Endothelial cell of umbilical vein (primary cell): ENCODE results near the gene TM7SF2. TPM values are rescaled to one million over a fixed set of nuclear protein-coding genes. Genes with fewer than 3 reads are reported as not detected.

Source experiments
- BruUV-seq: library from RNA; stranded (reverse); fragments of 400-500 nt; replicated peaks from 2 replicates; lab custom pipeline; 2021; lab: Mats Ljungman, UMichigan
- CTCF ChIA-PET: fragments of 300-600, 350-600 bp; sonication (Branson Sonifier 250); formaldehyde crosslinking; loops from one replicate; lab custom pipeline; 2021; ENCODE audit warnings: antibody characterized with exemption, inconsistent platforms; lab: Charles Lee
- POLR2A ChIA-PET: fragments of 300-600, 350-600 bp; sonication (Branson Sonifier 250); formaldehyde crosslinking; loops from one replicate; lab custom pipeline; 2021; ENCODE audit warnings: antibody characterized with exemption, inconsistent platforms; lab: Charles Lee
- DNase-seq: peaks from one replicate; pipeline ENCODE4 v3.0.0-alpha.2; 2011; ENCODE audit warnings: low read depth, low spot score
- FAIRE-seq: peaks from 2 replicates; lab custom pipeline; 2011; peaks lifted over from hg19 to GRCh38; lab: Jason Lieb, UNC
- H2AFZ ChIP-seq: 2 replicates; pipeline ENCODE4 v1.6.0; 2012; ENCODE audit warnings: low read depth, low read length, control low read depth, inconsistent platforms
- H3K27ac ChIP-seq: 2 replicates; pipeline ENCODE4 v1.5.1; 2011; ENCODE audit warnings: low read depth, mild to moderate bottlenecking, control low read depth, low read length, moderate library complexity; ENCODE audit not compliant: insufficient read depth
- H3K27me3 ChIP-seq, 2 experiments: 2 replicates each; pipeline versions ENCODE4 v1.6.0 to v1.6.1; 2011; ENCODE audit warnings: low read length in 2 of 2, mixed read lengths in 1 of 2; ENCODE audit not compliant: control insufficient read depth in 2 of 2, insufficient read depth in 2 of 2
- H3K36me3 ChIP-seq, 2 experiments: 2 replicates in 1 of 2; 3 replicates in 1 of 2; pipeline ENCODE4 v1.5.1; 2011; ENCODE audit warnings: low read length in 2 of 2, mild to moderate bottlenecking in 1 of 2, moderate library complexity in 1 of 2; ENCODE audit not compliant: control insufficient read depth in 2 of 2, insufficient read depth in 2 of 2; ENCODE audit errors: extremely low read depth in 1 of 2
- H3K4me1 ChIP-seq: 3 replicates; pipeline ENCODE4 v1.5.1; 2011; ENCODE audit warnings: mild to moderate bottlenecking, low read length; ENCODE audit not compliant: control insufficient read depth, insufficient read depth; ENCODE audit errors: extremely low read depth
- H3K4me2 ChIP-seq: 2 replicates; pipeline ENCODE4 v1.6.1; 2011; ENCODE audit warnings: low read length, control low read depth, mixed read lengths; ENCODE audit not compliant: insufficient read depth
- H3K4me3 ChIP-seq, 3 experiments: fragments of 200-600 bp in 1 of 3; sonication (generic), shearing (Covaris generic) in 1 of 3; replicated peaks in 1 of 3; 2 replicates each; pipeline ENCODE4 v1.5.1; 2011 to 2016; ENCODE audit warnings: control low read depth in 3 of 3, low read length in 3 of 3, mild to moderate bottlenecking in 2 of 3, inconsistent platforms in 1 of 3, low read depth in 1 of 3, moderate library complexity in 1 of 3; ENCODE audit not compliant: insufficient read depth in 1 of 3
- H3K79me2 ChIP-seq: 2 replicates; pipeline ENCODE4 v1.6.0; 2012; ENCODE audit warnings: low read length, inconsistent platforms; ENCODE audit not compliant: control insufficient read depth, insufficient read depth
- H3K9ac ChIP-seq: replicated peaks from 2 replicates; pipeline ENCODE3; 2011; ENCODE audit warnings: low read length, control low read depth; ENCODE audit not compliant: insufficient read depth; ENCODE audit errors: extremely low read depth
- H3K9me1 ChIP-seq: replicated peaks from 3 replicates; pipeline ENCODE4 v1.6.0; 2011; ENCODE audit warnings: mild to moderate bottlenecking, low read length; ENCODE audit not compliant: control insufficient read depth, insufficient read depth; ENCODE audit errors: extremely low read depth
- H3K9me3 ChIP-seq: replicated peaks from 2 replicates; pipeline ENCODE4 v1.5.1; 2012; ENCODE audit warnings: low read length, inconsistent platforms; ENCODE audit not compliant: control insufficient read depth, insufficient read depth
- H4K20me1 ChIP-seq: replicated peaks from 2 replicates; pipeline ENCODE3; 2011; ENCODE audit warnings: mild to moderate bottlenecking, low read length; ENCODE audit not compliant: control insufficient read depth, insufficient read depth; ENCODE audit errors: extremely low read depth
- EZH2 ChIP-seq: IDR thresholded peaks from 2 replicates; pipeline ENCODE4 v1.6.1; 2012; ENCODE audit warnings: borderline replicate concordance, low read depth, mild to moderate bottlenecking, moderate library complexity, low read length, inconsistent platforms; ENCODE audit not compliant: severe bottlenecking
- FOS ChIP-seq: IDR thresholded peaks from 2 replicates; pipeline ENCODE4 v1.6.1; 2011; ENCODE audit warnings: mild to moderate bottlenecking, low read length, moderate library complexity, borderline replicate concordance; ENCODE audit not compliant: insufficient read depth
- GATA2 ChIP-seq: IDR thresholded peaks from 2 replicates; pipeline ENCODE4 v1.7.0; 2011; ENCODE audit warnings: low read depth, mild to moderate bottlenecking, moderate library complexity, mixed read lengths, low read length; ENCODE audit not compliant: insufficient read length, insufficient read depth
- JUN ChIP-seq: IDR thresholded peaks from 2 replicates; pipeline ENCODE4 v1.6.1; 2011; ENCODE audit warnings: borderline replicate concordance, low read depth; ENCODE audit not compliant: insufficient read length, insufficient read depth
- MAX ChIP-seq: IDR thresholded peaks from 2 replicates; pipeline ENCODE4 v1.6.1; 2011; ENCODE audit not compliant: insufficient read depth, insufficient read length
- MYC ChIP-seq: IDR thresholded peaks from one replicate; pipeline ENCODE4 v1.6.1; 2011; ENCODE audit warnings: mild to moderate bottlenecking, low read depth, low read length
- POLR2A ChIP-seq: IDR thresholded peaks from 2 replicates; pipeline ENCODE4 v1.6.1; 2012; ENCODE audit warnings: low read depth, mild to moderate bottlenecking, control low read depth, low read length
- POLR2AphosphoS5 ChIP-seq: IDR thresholded peaks from 2 replicates; pipeline ENCODE4 v1.6.1; 2012; ENCODE audit warnings: low read depth, mild to moderate bottlenecking, control low read depth, low read length, moderate library complexity; ENCODE audit not compliant: insufficient read depth
- dilution Hi-C: fragments of 300-500 bp; cut with MboI; formaldehyde crosslinking; loops from one replicate; pipeline ENCODE4 v1.15.0; 2019; ENCODE audit warnings: low sequenced_read_pairs; ENCODE audit not compliant: extremely low pct_ligation_motif_present
- intact Hi-C: fragments of 100-400 bp; cut with micrococcal nuclease; formaldehyde crosslinking; loops from one replicate; pipeline ENCODE4 v1.10.0; 2022
- polyA plus RNA-seq, 4 experiments: library from polyadenylated mRNA; depleted of rRNA in 3 of 4; stranded (reverse) in 3 of 4; unstranded in 1 of 4; fragments of >200 nt; gene quantifications; 2 replicates each; pipeline versions ENCODE4 v1.2.1 to v1.2.3, GENCODE V29; 2011 to 2012; ENCODE audit warnings: missing spikeins in 1 of 4
- total RNA-seq: library from RNA; stranded (reverse); gene quantifications from 2 replicates; pipeline ENCODE4 v1.2.3, GENCODE V29; 2021
- TF ChIP-seq, protein P1 (sequence below), 2 donors: IDR thresholded peaks; 1 replicate in 1 of 2; 2 replicates in 1 of 2; pipeline ENCODE4 v1.5.1; 2011; ENCODE audit warnings: low read length in 2 of 2, mild to moderate bottlenecking in 2 of 2, moderate library complexity in 2 of 2, control low read depth in 1 of 2, inconsistent platforms in 1 of 2, low read depth in 1 of 2; ENCODE audit not compliant: insufficient read depth in 1 of 2; ENCODE audit errors: extremely low read depth in 1 of 2

TM7SF2 gene
- total and polyA plus RNA-seq, 2 donors (not counting 3 experiments of a cell fraction or from before 2014, with no cell fraction given) = 11.6 to 47.1 TPM

DNA sequence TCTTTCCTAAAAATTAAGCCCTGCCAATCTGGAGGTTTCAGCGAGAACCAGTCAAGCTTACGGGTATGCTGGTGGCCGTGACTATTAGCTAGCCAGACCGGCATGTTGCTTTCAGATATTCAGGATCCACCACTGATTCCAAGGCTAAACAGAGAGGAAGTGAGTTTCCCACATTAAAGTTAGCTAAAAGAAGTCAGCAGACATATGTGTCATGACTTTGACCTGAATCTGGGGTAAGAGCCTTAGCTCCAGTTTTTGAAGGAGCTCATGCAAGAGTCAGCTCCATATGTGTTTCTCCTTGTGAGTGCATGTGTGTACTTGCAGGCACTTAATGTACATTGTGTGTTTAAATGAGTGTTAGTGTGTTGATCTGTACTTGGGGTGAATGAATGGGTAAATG lies 26.2 kb upstream of the TM7SF2 start:
- H4K20me1 ChIP-seq = no peaks in the 10 kb centered on the region
- no peak overlapping the region for H3K27ac ChIP-seq
- H3K27me3 ChIP-seq = no peaks in the 10 kb centered on the region
- TF ChIP-seq MYC (no peak), FOS (no peak), MAX (no peak), JUN (no peak), EZH2 (no peak), POLR2A (no peak), POLR2AphosphoS5 (no peak), GATA2 (no peak)
- TF ChIP-seq, protein P1, sequence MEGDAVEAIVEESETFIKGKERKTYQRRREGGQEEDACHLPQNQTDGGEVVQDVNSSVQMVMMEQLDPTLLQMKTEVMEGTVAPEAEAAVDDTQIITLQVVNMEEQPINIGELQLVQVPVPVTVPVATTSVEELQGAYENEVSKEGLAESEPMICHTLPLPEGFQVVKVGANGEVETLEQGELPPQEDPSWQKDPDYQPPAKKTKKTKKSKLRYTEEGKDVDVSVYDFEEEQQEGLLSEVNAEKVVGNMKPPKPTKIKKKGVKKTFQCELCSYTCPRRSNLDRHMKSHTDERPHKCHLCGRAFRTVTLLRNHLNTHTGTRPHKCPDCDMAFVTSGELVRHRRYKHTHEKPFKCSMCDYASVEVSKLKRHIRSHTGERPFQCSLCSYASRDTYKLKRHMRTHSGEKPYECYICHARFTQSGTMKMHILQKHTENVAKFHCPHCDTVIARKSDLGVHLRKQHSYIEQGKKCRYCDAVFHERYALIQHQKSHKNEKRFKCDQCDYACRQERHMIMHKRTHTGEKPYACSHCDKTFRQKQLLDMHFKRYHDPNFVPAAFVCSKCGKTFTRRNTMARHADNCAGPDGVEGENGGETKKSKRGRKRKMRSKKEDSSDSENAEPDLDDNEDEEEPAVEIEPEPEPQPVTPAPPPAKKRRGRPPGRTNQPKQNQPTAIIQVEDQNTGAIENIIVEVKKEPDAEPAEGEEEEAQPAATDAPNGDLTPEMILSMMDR (IDR thresholded peaks at IDR 0.05; ENCODE audit: extremely low read depth in 1 of 2, insufficient read depth in 1 of 2, low read depth in 1 of 2, low read length in 2 of 2) = no peak
- H3K9ac ChIP-seq = no peak overlapping the region
- H3K36me3 ChIP-seq = peaks cover 5 to 28% of the 10 kb centered on the region in 2 experiments
- H3K4me1 ChIP-seq = peaks cover 17% of the 10 kb centered on the region
- H3K9me1 ChIP-seq = no peaks in the 10 kb centered on the region
- H3K4me2 ChIP-seq = no peak overlapping the region
- H2AFZ ChIP-seq = no peak overlapping the region
- POLR2A ChIA-PET = interaction anchor here (0.6 to 2.0 kb wide), 2 partner anchors 16 to 37 kb away, joined by 4 to 6 read pairs; partner anchors contain the start of genes FAU and MRPL49
- intact Hi-C loops = loop anchor here (2.0 kb wide), 1 partner anchor 25 kb away; the partner anchor contains the start of gene TM7SF2
- H3K9me3 ChIP-seq = no peaks in the 10 kb centered on the region
- FAIRE-seq (no peak), DNase-seq (no peak)
- dilution Hi-C loops = no loop called here
- peaks cover 34% of the 10 kb centered on the region for H3K79me2 ChIP-seq
- CTCF ChIA-PET = no interaction called here
- BruUV-seq = no TSS peak
- no peak overlapping the region for H3K4me3 ChIP-seq
